SW480 (cell line): Measurements from ENCODE around the gene MFSD2B.
"Not testable (repeated sequence)": the region's sequence is repeated elsewhere in the genome, so short reads cannot be mapped to it uniquely, and the experiment has no call there.

Source experiments
- DNase-seq: peaks from one replicate; pipeline ENCODE4 v3.0.0-alpha.2; 2016; ENCODE audit warnings: low spot score

The MFSD2B gene

DNA sequence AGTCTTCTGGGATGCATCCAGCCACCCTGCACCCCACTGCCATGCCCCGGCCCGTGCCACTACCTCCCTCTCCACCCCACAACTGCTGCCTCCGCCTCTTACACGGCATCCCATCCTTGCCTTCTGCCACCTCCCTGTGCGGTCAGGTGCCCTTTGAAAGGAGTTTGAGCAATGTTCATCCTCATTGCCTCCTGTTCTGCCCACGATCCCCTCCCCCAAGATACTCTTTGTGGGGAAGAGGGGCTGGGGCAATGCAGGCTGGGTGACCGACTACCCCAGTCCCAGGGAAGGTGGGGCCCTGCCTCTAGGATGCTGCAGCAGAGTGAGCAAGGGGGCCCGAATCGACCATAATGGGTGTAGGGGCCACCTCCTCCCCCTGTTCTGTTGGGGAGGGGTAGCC is 8.4 kb downstream of the MFSD2B start:
- DNase-seq: no peak

DNA sequence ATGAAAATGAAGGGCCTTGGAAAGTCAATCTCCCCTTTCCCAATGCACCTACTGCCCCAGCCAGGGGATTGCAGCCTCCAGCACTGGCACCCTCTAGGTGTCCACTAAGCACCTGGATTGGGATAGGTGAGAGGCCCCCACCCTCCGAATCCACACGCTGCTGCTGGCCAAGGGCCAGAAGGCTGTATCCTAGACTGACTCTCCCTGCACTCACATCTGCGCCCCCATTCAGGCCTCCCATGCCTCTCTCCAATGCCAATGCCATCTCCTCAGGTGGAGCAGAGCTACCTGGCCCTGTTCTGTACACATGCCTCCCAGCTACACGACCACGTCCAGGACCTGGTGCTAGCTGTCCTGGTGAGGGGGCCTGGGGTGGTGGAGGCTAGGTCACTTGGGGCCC is 9.8 kb downstream of the MFSD2B start:
- no peak for DNase-seq

DNA sequence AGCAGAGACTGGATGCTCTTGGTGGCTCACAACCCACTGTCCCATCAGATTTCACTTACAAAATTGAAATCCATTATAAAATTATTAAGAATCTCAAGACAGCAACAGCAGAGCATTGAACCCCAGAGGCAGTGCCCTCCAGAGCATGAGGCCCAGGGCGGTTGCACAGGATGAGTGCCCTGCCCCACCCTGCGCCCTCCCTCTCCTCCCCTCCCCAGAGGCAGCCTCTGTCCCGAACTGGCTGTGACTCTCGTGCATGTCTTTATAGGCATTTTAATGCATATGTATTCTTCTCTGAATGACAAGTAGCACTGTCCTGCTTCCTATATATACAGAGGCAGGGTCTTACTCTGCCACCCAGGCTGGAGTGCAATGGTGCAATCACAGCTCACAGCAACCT is 10.4 kb downstream of the MFSD2B start:
- no peak for DNase-seq

DNA sequence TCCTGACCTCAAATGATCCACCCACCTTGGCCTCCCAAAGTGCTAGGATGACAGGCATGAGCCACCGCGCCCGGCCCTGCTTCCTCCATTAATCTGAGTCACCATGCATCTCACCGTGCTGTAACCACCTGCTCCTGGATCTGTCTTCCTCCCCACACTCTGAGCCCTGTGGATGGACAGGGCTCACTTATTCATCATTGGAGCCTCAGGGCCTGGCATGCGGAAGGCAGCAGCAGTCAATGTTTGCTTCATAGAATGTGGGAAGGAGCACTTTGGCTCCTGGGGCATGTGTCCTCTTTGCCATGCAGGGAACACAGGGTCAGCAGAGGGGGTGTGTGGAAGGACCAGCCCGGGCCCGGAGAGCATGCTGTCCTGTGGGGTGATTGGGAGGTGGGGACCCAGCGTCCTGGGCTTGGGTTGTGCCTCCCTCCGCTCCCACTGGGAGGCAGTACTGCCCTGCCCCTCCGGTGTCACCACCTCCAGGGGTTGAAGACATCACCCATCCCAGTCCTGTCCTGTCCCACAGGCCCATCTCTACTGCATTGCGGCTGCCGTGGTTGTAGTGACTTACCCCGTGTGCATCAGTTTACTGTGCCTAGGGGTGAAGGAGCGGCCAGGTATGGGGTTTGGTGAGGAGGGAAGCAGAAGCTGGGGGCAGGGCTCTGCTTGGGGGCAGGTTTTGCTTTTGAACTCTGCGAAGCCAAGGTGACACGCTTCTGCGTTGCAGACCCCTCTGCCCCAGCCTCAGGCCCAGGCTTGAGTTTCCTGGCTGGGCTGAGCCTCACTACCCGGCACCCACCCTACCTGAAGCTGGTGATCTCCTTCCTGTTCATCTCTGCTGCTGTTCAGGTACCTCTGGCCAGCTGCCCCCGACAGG is 11.5 kb downstream of the MFSD2B start:
- DNase-seq: peak; percentile 25

DNA sequence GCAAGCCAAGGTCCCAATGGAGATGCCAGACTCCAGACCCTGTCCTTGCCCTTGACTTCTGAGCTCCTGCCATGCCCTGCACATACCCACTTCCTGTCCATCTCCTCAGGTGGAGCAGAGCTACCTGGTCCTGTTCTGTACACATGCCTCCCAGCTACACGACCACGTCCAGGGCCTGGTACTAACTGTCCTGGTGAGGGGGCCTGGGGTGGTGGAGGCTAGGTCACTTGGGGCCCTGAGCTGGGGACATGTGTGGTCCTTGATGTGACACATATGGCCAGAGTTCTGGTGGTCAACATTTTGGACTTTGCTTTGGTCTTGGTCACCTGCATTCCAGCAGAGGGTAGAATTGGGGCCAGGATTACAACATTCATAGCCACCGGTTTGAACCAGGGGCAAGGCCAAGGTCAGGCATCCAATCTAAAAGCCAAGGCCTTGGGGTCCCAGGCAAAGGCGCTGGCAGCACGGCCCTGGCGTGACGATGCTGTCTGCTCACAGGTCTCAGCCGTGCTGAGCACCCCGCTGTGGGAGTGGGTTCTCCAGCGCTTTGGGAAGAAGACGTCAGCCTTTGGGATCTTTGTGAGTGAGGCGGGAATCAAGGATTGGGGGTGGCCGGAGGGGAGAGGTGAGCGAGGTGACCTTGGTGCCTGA is 12.6 kb downstream of the MFSD2B start:
- no peak for DNase-seq

DNA sequence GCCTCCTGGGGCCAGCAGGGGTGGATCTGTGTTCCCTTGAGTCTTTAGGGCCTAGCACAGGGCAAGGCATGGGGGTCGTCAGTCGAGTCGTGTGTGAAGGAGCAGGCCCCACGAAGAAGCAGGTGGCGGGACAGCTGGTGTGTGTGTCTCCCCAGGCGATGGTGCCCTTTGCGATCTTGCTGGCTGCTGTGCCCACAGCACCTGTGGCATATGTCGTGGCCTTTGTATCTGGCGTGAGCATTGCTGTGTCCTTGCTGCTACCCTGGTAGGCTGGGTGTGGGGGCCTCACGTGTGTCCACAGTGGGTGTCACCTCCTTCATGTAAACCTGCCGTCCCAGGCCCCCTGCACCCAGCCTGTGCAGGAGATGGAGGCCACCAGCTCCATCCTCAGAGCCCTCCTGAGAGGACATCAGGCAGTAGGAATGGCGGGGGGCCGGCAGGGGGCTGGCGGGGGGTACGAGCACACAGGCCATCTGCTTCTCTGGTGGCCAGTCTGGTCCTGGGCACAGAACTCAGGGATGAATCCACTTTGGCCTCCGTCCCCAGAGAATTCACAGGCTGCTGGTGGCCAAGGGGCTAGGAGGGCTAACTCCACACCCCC is 13.2 kb downstream of the MFSD2B start:
- no peak for DNase-seq

DNA sequence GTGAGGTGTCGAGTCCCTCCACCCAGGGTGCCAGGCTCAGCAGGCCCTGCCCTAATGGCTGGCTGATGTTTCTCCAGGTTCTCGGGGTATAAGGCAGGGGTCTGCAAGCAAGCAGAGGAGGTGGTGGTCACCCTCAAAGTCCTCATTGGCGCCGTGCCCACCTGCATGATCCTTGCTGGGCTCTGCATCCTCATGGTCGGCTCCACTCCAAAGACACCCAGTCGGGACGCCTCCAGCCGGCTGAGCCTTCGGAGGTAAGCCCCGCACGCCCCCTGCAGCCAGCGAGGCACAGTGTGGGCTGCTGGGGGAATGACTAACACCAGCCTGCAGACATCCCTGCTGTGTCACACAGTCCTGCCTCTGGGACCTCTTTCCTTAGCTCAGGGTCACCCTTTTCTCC is 14.1 kb downstream of the MFSD2B start:
- no peak for DNase-seq

DNA sequence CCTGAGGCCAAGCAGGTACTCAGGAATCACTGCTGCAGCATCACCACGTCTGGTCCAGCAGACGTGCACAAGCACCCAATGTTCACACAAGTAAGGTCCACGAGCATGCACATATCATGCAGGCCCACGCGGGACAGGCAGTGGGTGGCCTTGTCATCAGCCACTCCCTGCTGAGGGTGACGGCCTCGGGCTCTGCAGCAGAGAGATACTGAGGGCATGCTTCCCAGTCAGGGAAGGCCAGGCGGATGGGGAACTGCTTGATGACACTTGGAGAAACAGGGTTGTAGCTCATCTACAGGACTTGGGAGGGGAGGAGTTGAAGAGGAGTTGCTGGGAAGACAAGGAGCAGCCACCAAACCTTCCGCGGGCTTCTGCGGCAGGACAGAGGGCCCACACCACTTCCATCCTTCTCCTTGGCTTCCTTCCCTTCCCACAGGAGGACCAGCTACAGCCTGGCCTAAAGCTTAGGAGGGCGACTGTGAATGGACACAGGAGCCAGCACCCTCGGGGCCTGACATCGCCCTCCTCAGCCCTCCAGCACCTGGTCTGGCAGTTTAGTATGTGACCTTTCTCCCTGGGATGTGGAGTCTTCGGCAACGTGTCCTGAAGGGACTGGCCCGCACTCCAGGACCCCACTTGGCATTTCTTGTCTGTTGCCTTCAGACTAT is 15.2 kb downstream of the MFSD2B start:
- no peak for DNase-seq

DNA sequence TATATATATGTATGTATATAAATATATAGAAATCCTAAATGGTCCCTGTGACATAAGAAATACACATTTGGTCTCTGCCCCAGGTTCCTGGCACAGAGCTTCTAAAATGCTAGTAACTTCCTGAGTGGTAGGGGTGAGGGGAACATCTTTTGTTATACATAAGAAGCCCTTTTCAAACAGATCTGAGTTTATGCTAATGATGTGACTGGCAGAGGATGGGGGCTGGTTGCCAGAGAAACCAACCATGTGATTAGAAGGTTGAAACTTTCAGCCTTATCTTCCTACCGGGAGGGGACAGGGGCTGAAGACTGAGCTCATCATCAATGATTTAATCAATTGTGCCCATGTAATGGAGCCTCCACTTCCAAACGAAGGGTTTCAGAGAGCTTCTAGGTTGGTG is 16.3 kb downstream of the MFSD2B start:
- no peak for DNase-seq

DNA sequence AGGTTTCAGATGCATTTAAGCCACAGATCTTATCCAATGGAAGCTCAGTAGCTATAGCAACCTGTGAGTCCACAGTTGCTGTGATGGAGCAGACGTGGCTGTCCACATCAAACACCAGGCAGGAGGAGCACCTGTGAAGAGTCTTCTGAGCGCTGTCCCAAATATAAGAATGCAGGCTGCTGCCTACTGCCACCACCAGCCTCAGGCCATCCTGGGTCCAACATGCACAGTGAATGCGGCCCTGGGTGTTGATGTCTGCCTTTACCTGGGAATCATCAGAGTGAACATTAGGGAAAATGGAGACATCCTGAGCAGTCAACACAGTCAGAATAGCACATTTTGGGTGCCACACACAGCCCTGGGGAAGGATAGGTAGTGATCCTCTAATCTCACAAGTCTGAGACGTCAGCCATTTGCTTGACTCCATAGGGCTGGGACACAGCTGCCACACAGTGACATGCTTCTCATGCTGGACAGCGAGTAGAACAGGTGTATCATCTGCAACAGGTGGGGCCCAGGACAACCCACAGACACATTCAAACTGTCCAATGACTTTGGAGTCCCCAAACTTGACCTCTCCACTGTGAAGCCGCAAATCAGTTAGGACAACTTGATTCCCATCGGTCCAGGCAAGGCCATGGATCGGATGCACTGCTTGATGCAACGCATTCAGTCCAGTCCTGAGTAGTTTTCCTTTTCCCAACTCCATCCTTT is 29.1 kb downstream of the MFSD2B start:
- DNase-seq: no peak

DNA sequence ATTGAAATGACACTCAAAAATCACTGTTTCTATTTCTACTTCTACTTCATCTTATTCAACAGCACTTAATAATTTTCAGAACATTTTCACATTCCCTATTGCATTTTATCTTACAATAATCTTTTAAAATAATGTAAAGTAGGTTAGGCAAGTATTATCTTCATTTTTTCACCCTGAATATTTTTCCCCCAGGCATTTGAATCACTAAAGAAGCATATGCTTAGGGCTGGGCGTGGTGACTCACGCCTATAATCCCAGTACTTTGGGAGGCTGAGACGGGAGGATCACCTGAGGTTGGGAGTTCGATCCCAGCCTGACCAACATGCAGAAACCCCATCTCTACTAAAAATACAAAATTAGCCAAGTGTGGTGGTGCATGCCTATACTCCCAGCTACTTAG is 30.6 kb downstream of the MFSD2B start:
- DNase-seq: no peak

DNA sequence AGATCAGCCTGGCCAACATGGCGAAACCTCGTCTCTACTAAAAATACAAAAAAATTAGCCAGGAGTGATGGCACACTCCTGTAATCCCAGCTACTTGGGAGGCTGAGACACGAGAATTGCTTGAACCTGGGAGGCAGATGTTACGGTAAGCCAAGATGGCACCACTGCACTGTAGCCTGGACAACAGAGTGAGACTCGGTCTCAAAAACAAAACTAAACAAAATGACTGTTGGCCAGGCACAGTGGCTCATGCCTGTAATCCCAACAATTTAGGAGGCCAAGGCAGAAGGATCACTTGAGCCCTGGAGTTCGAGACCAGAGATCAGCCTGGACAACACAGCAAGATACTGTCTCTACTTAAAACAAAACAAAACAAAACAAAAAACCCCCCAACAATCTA is 33.2 kb downstream of the MFSD2B start:
- DNase-seq: not testable (repeated sequence)

DNA sequence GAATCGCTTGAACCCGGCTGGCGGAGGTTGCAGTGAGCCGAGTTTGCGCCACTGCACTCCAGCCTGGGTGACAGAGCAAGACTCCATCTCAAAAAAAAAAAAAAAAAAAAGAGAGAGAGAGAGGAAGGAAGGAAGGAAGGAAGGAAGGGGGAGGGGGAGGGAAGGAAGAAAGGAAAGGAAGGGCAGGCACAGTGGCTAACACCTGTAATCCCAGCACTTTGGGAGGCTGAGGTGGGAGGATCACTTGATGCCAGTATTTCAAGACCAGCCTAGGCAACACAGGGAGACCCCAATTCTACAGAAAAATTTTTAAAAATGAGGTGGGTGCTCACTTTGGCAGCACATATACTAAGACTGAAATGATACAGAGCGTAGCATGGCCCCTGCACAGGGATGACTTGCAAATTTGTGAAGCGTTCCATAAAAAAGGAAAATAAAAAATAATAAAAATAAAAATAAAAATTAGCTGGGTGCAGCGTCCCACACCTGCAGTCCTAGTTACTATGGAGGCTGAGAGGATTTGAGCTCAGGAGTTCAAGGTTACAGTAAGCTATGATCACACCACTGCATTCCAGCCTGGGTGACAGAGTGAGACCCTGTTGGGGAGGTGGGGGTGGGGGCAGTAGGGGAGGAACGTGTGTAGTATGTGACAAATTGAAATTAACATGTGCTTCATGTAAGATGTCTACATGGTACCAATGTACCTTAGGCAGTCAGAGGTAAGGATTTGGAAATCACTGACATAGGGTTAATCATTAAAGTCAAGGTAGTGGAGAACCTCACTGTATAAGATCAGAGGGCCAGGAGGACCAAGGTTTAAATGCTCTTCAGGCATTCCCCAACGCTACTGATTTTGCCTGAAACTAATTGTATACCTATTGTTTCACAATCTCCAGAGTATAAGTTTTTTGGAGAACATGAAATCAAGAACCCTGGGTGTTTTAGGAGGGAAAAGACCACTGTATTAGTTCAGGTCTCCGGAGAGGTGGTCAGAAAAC is 35.9 kb downstream of the MFSD2B start:
- no peak for DNase-seq

DNA sequence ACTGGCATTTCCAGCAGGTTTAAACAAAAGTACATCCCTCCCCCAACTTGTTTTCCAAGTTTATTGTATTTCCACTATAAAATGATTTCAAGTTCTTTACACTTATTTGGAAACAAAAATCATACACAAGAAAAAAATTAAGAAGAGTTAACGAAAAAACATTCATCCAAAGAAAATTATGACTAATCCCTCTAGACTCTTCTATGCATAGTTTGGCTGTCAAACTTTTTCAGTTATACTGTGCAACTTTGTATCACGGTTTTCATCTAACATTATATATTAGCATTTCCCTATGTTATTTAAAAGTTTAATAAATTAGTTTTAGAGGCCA is 36.7 kb downstream of the MFSD2B start:
- no peak for DNase-seq

DNA sequence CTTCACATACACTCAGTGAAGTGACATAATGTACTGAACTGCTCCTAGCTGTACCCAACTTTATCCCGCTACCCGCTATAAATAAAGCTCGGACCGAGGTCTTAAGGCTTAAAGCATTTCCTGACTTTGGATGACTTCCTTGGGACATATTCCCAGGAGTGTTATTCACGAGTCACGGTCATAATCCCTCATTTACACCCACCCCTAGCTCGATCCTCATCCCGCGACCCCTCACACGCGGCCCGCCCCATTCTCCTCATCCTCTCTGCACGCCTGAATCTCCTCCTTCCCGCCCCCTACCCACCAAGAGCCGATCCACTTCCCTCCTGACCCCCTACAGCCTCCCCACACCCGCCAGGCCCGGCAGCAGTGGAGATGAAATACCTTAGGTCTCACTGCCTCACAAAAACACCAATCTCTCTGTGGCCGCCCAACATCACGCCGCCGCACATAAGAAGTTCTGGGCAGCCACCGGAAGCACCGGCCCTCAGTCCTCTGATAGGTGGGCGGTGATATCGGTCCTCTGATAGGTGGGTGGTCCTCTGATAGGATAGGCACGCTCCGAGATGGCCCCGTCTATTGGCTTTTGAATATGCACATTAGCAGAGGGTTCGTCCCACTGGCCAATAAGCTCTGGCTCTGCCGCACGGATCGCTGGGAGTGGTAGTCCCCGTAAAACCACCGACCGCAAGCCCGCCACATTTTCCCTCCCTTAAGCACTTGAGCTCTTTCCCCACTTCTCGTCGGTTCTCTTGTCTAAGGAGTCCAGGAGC is 37.2 kb downstream of the MFSD2B start, which contains the start of gene WDCP:
Gene WDCP (minus strand): TSS at position 462 of the 773 bp plus-strand sequence. CDS start 7,897 bp downstream, outside the sequence.
- DNase-seq: peak; percentile 100

DNA sequence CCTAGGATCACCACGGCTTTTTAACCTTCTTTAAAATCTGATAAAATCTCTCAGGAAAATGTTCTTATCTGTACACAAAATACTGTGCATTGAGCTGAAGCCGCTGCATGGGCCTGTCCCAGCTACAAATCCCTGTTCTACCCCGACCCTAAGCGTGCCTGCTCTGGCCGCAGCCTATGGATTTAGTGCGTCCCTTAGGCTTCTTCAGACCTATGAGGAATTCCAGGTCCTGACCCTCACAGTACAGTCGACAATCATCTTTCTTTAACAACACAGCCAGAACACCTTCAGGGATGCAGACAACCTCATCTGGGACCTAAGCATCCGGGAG is 37.8 kb downstream of the MFSD2B start:
- no peak for DNase-seq

DNA sequence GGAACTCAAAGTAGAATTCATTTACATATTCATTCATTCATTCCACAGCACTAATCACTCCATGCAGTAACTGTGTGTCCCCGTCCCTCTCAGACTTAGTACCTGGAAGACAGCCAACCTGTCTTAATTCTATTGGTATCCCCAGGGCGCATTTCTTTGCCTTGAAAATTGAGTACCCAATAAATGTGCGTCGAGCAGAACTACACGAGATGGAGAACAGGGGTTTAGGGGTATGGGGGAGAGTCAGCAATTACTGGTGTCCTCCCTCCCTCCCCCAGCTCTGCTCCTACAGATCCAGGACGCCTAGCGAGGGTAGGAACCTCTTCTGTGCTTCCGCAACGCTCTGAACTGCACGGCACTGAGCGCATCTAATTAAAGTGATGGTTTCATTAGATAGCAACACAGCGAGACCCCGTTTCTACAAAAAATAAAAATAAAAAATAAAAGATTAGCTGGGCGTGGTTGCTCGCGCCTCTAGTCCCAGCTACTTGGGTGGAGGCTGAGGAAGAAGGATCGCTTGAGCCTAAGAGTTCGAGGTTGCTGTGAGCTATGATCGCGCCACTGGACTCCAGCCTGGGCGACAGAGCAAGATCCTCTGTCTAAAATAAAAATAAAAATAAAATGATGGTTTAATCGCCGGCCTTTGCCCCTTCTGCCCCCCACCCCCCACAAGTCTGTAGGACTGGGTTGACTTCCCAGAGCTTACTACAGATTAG is 39.0 kb downstream of the MFSD2B start:
- no peak for DNase-seq

DNA sequence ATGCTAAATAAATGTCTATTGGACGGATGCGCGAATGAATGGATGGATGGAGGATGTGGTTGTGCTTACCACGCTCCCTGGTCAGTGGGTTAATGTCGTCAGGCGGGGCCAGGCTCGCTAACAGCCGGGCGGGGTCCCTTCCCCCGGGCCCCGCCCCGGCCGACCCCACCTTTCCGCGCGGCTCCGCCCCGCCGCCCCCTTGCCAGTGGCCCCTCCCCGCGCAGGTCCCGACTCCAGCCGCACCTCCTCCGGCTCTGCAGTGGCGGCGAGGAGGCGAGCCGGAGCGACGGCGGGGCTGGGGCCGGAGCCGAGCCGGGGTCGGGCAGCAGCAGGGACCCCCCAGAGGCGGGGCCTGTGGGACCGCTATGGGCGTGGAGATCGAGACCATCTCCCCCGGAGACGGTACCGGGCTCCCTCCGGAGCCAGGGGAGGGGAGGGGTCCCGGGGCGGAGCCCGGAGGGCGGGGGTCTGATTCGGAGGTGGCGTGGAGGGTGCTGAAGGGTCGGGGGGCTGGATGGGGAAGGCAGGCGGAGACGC is 39.7 kb downstream of the MFSD2B start, which contains the start of gene FKBP1B:
Gene FKBP1B (plus strand): TSS at position 257 of the 537 bp plus-strand sequence. CDS start 109 bp downstream, at position 366.
- peak; percentile 78 for DNase-seq
